Measurements from ENCODE around the gene ROR2.

GRCh38 chr9:91856419-91856818 is 93.6 kb downstream of the ROR2 start:
- no peak for TF ChIP-seq CTCF (conservative IDR thresholded peaks at IDR 0.05 in 1 of 2, IDR thresholded peaks at IDR 0.05 in 1 of 2; ENCODE audit: extremely low read depth in 1 of 2, insufficient read depth in 1 of 2, low read depth in 1 of 2, low read length in 2 of 2)
- no peak for TF ChIP-seq EZH2 (IDR thresholded peaks at IDR 0.05; ENCODE audit: borderline replicate concordance, low read length)

Data from mammary epithelial cell (primary cell).